Kidney epithelial cell (primary cell): ENCODE data around the gene POLN. TPM values are rescaled to one million over a fixed set of nuclear protein-coding genes. Genes with fewer than 3 reads are reported as not detected.

ENCODE experiments used
- DNase-seq: peaks from one replicate; pipeline ENCODE4 v3.0.0-alpha.2; 2010; ENCODE audit warnings: low read depth
- H3K27me3 ChIP-seq: 2 replicates; pipeline ENCODE4 v1.6.0; 2011; ENCODE audit warnings: low read length; ENCODE audit not compliant: control insufficient read depth, insufficient read depth
- H3K36me3 ChIP-seq: 2 replicates; pipeline ENCODE4 v1.5.1; 2011; ENCODE audit warnings: low read length; ENCODE audit not compliant: control insufficient read depth, insufficient read depth
- H3K4me3 ChIP-seq: 2 replicates; pipeline ENCODE4 v1.5.1; 2011; ENCODE audit warnings: low read depth, mild to moderate bottlenecking, control low read depth, low read length
- total RNA-seq: library from RNA; depleted of rRNA; stranded (reverse); fragments of >200 nt; gene quantifications from 2 replicates; pipeline ENCODE4 v1.2.3, GENCODE V29; 2015
- TF ChIP-seq, protein P1 (sequence below): IDR thresholded peaks from 2 replicates; pipeline ENCODE4 v1.5.1; 2011; ENCODE audit warnings: mild to moderate bottlenecking, moderate library complexity, low read length, control low read depth, inconsistent platforms; ENCODE audit not compliant: insufficient read depth, poor library complexity, severe bottlenecking

POLN gene
- total RNA-seq, 1 donor from 2014 or later = 0.38 TPM

DNA sequence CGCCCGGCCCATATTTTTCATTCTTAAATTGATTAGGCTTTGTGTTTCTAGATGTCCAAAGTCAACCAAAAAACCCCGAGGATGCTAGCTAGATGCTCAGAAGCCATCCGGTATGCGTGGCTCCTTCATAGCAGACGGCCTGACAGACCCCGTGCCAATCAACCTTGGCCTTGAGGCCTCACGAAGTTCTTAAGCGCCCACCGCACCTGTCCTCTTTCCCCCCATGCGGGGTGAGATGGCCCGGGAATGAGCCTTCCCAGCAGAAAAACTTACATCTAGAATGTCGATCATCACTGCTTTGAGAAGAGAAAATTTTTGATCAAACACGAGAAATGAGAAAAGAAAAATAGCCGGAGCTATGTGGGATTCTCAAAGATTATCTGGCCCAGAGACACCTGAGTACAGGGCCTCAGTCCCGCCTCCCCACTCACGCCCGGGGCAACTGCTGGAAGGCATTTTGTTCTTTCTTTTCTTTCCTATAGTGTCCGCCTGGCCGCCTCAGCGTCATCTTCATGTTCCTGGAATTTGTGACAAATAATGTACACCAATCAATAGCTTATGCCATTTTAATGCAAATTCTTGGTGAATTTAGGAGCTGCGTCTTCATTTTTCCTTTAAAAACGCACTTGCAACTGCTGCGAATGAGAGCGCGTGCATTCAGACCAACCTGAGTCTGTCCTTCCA lies 184.4 kb downstream of the POLN start:
- Histone ChIP-seq H3K27me3 (peaks cover 34% of the 10 kb centered on the region), H3K4me3 (no peak overlapping the region), H3K36me3 (no peaks in the 10 kb centered on the region)
- TF ChIP-seq, protein P1, sequence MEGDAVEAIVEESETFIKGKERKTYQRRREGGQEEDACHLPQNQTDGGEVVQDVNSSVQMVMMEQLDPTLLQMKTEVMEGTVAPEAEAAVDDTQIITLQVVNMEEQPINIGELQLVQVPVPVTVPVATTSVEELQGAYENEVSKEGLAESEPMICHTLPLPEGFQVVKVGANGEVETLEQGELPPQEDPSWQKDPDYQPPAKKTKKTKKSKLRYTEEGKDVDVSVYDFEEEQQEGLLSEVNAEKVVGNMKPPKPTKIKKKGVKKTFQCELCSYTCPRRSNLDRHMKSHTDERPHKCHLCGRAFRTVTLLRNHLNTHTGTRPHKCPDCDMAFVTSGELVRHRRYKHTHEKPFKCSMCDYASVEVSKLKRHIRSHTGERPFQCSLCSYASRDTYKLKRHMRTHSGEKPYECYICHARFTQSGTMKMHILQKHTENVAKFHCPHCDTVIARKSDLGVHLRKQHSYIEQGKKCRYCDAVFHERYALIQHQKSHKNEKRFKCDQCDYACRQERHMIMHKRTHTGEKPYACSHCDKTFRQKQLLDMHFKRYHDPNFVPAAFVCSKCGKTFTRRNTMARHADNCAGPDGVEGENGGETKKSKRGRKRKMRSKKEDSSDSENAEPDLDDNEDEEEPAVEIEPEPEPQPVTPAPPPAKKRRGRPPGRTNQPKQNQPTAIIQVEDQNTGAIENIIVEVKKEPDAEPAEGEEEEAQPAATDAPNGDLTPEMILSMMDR = no peak
- DNase-seq = no peak

DNA sequence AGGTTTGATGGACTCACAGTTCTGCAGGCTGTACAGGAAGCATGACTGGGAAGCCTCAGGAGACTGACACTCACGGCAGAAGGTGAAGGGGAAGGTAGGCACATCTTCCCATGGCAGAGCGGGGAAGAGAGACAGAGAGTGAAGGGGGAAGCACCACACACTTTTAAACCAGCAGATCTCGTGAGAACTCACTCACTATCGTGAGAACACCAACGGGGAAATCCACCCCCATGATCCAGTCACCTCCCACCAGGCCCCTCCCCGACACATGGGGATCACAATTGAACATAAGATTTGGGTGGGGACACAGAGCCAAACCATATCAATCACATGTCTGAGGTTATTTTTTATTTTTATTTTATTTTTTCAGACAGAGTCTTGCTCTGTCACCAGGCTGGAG lies 187.7 kb downstream of the POLN start:
- no peak for DNase-seq

DNA sequence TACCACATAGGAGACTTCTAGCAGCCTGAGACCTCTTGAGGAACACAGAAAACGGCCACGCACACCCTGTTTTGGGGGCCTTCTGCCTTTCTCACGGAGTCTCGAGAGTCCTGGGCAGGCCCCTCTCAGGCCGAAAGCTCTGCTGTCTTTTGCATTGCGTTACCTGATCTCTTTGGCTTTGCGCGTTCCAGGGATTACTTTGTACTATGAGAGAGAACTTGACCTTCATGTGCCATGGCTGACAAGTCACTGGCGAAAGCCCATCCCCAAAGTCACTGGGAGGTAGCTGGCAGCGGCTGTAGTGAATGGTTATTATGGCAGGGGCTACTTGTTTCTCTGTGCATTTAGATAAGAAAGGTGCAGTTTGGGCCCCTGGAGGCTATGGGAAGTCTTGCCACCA lies 190.8 kb downstream of the POLN start:
- TF ChIP-seq, protein P1 = no peak
- Histone ChIP-seq H3K4me3 (no peak overlapping the region), H3K36me3 (no peaks in the 10 kb centered on the region), H3K27me3 (peaks cover 11% of the 10 kb centered on the region)
- DNase-seq = no peak

More for the DNA sequence above, 187.7 kb downstream of the POLN start:
- Histone ChIP-seq H3K36me3 (no peaks in the 10 kb centered on the region), H3K4me3 (no peak overlapping the region), H3K27me3 (peaks cover 16% of the 10 kb centered on the region)
- TF ChIP-seq, protein P1 = no peak

DNA sequence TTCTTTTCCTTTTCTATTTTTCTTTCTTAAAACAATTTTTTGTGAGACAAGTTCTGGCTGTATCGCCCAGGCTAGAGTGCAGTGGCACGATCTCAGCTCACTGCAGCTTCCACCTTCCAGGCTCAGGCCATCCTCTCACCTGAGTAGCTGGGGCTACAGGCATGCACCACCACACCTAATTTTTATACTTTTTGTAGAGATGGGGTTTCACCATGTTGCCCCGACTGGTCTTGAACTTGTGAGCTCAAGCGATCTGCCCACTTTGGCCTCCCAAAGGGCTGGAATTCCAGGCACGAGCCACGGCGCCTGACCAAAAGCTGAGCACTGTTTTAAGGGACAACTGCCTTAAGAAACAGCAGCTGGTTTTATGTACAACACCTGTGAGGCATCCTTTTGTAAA lies 192.1 kb downstream of the POLN start:
- Histone ChIP-seq H3K4me3 (no peak overlapping the region), H3K27me3 (peaks cover 11% of the 10 kb centered on the region), H3K36me3 (no peaks in the 10 kb centered on the region)
- DNase-seq = no peak
- TF ChIP-seq, protein P1 = no peak

DNA sequence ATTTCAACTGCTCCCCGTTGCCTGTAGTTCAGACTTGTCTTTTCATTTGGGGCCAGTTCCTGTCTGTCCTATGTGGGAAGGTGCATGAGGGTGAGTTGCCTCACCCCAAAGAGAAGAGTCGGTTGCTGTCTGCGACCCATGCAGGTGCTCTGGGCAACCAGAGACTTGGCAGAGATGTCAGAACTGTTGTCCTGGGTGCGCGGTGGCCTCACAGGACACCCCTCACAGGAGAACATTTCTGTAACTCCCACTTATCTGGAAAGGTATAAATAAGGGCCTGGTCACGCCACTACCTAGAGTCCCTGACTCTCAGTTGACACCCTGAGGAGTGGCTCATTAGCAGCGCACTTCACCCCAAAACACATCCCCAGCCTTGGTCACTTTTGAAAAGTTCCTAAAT lies 192.5 kb downstream of the POLN start:
- DNase-seq = no peak
- no peaks in the 10 kb centered on the region for H3K36me3 ChIP-seq
- H3K27me3 ChIP-seq = peaks cover 11% of the 10 kb centered on the region
- H3K4me3 ChIP-seq = no peak overlapping the region
- TF ChIP-seq, protein P1 = no peak

DNA sequence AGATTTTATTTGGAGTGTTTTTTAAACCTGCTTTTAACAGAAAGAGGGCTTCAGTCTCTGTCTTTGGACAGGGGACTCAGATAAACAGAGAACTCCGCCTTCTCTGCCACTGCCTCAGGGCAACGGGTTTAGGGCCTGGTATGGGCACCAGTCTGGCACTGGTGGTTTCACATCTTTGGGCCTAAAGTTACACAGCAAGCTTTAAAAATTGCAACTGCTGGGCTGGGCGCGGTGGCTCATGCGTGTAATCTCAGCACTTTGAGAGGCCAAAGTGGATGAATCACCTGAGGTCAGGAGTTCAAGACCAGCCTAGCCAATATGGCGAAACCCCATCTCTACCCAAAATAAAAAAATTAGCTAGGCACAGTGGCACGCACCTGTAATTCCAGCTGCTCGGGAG lies 193.1 kb downstream of the POLN start:
- DNase-seq = no peak
- Histone ChIP-seq H3K27me3 (peaks cover 11% of the 10 kb centered on the region), H3K4me3 (no peak overlapping the region), H3K36me3 (peaks cover 1% of the 10 kb centered on the region)
- TF ChIP-seq, protein P1 = no peak
